Aorta (tissue), 5 donors: ENCODE data around the gene TNFAIP8L1. TPM values are rescaled to one million over a fixed set of nuclear protein-coding genes. Genes with fewer than 3 reads are reported as not detected.

Source experiments
- ATAC-seq: fragments of 200-7000 bp; cut with Tn5 transposase; one replicate; pipeline ENCODE4 v1.9.1; 2022; ENCODE audit warnings: moderate library complexity; ENCODE audit not compliant: low FRiP score
- DNase-seq, 2 donors: peaks; one replicate each; pipeline ENCODE4 v3.0.0-alpha.2; 2020
- H3K27ac ChIP-seq, 2 donors: one replicate each; pipeline ENCODE4 v1.5.1; 2013; ENCODE audit warnings: low read length in 2 of 2, mild to moderate bottlenecking in 2 of 2, moderate library complexity in 2 of 2, control low read depth in 1 of 2, inconsistent platforms in 1 of 2, low read depth in 1 of 2
- H3K27me3 ChIP-seq, 2 donors: one replicate each; pipeline ENCODE4 v1.6.1; 2013; ENCODE audit warnings: control low read depth in 1 of 2, low read length in 1 of 2, mild to moderate bottlenecking in 1 of 2, moderate library complexity in 1 of 2; ENCODE audit not compliant: insufficient read depth in 2 of 2, control insufficient read depth in 1 of 2
- H3K36me3 ChIP-seq, 2 donors: one replicate each; pipeline ENCODE4 v1.6.1; 2013; ENCODE audit warnings: control low read depth in 1 of 2, low read length in 1 of 2, mild to moderate bottlenecking in 1 of 2; ENCODE audit not compliant: insufficient read depth in 2 of 2, control insufficient read depth in 1 of 2
- H3K4me1 ChIP-seq, 2 donors: one replicate each; pipeline ENCODE4 v1.6.1; 2013; ENCODE audit warnings: low read length in 2 of 2, control low read depth in 1 of 2, mild to moderate bottlenecking in 1 of 2, moderate library complexity in 1 of 2; ENCODE audit not compliant: insufficient read depth in 2 of 2, control insufficient read depth in 1 of 2
- H3K4me3 ChIP-seq, 2 donors: one replicate each; pipeline ENCODE4 v1.5.1; 2013; ENCODE audit warnings: low read length in 2 of 2, control low read depth in 1 of 2, mild to moderate bottlenecking in 1 of 2
- H3K9me3 ChIP-seq: one replicate; pipeline ENCODE4 v1.6.1; 2013; ENCODE audit warnings: mild to moderate bottlenecking, low read length; ENCODE audit not compliant: control insufficient read depth
- WGBS, 2 donors: extraction: QIAGEN DNeasy Blood & Tissue Kit; methylation state at CpG; one replicate each; pipeline ENCODE4 v1.1.7; 2013; 5-methylcytosine and 5-hydroxymethylcytosine counted together
- intact Hi-C, 2 donors: fragments of 100-400 bp; cut with DNase I; formaldehyde crosslinking; loops; one replicate each; pipeline versions ENCODE4 v1.14.2 to v1.15.0; 2022
- polyA plus RNA-seq, 2 donors: library from polyadenylated mRNA; stranded (reverse); fragments of 200-250 nt; gene quantifications; one replicate each; pipeline ENCODE4 v1.2.3, GENCODE V29; 2013
- total RNA-seq, 2 donors: library from RNA; stranded (reverse); fragmentation: NEBNext Ultra II Directional; extraction: Animal tissue kit (Norgen Biotek cat#: 25700); gene quantifications; one replicate each; pipeline ENCODE4 v1.2.1, GENCODE V29; 2021
- donor health status: healthy with polysubstance abuse.
- donor health status: Bipolar disorder and iron deficiency.
- donor health status: DM: no; HTN: no; CAD: no.
- donor health status: DM: no; HTN: no; CAD: no.
- donor health status: DM: yes; HTN: yes; CAD: no.

The TNFAIP8L1 gene
- total and polyA plus RNA-seq, 4 donors: 1.6 to 13.5 (median 4.6) TPM

GRCh38 chr19:4639531-4640246 is 373 bp downstream of the TNFAIP8L1 start:
- Histone ChIP-seq H3K27ac (no peak overlapping the region), H3K9me3 (no peaks in the 10 kb centered on the region), H3K27me3 (no peaks in the 10 kb centered on the region), H3K36me3 (no peaks in the 10 kb centered on the region), H3K4me3 (peak overlapping the region; percentile 2 to 10), H3K4me1 (no peaks in the 10 kb centered on the region)
- WGBS, 2 donors: 15 to 17% methylated on average over 30 to 39 of the region's 39 CpGs
- ATAC-seq: no peak
- peak in 1 of 2 donors; percentile 64 for DNase-seq
- intact Hi-C loops: loop anchor here (5.0 kb wide), 1 partner anchor 82 kb away; the partner anchor contains the start of gene SEMA6B (in 2 of the 2)

- WGBS, 2 donors: 84 to 89% methylated on average over 17 of the region's 17 CpGs
- Histone ChIP-seq H3K27ac (no peak overlapping the region), H3K4me1 (no peaks in the 10 kb centered on the region), H3K36me3 (no peaks in the 10 kb centered on the region), H3K4me3 (no peak overlapping the region), H3K27me3 (no peaks in the 10 kb centered on the region), H3K9me3 (no peaks in the 10 kb centered on the region)
- DNase-seq (no peak), ATAC-seq (no peak)
- intact Hi-C loops: no loop called here
These were observed 1.1 kb downstream of the TNFAIP8L1 start for GRCh38 chr19:4640247-4641000.

GRCh38 chr19:4641132-4641531 is 1.8 kb downstream of the TNFAIP8L1 start:
- 88 to 89% methylated on average over 14 of the region's 14 CpGs for WGBS, 2 donors
- Histone ChIP-seq H3K4me1 (no peaks in the 10 kb centered on the region), H3K4me3 (no peak overlapping the region), H3K36me3 (no peaks in the 10 kb centered on the region), H3K27me3 (no peaks in the 10 kb centered on the region), H3K9me3 (no peaks in the 10 kb centered on the region), H3K27ac (no peak overlapping the region)
- no peak for ATAC-seq
- intact Hi-C loops: no loop called here
- no peak for DNase-seq

- DNase-seq (no peak), ATAC-seq (no peak)
- intact Hi-C loops: no loop called here
- no peak overlapping the region for H3K27ac ChIP-seq
- no peaks in the 10 kb centered on the region for H3K9me3 ChIP-seq
- H3K36me3 ChIP-seq: no peaks in the 10 kb centered on the region
- H3K27me3 ChIP-seq: no peaks in the 10 kb centered on the region
- H3K4me1 ChIP-seq: no peaks in the 10 kb centered on the region
- no peak overlapping the region for H3K4me3 ChIP-seq
- WGBS, 2 donors: 91 to 93% methylated on average over 6 of the region's 6 CpGs
These were observed 3.3 kb downstream of the TNFAIP8L1 start for GRCh38 chr19:4642625-4643024.

- H3K36me3 ChIP-seq: no peaks in the 10 kb centered on the region
- H3K4me3 ChIP-seq: no peak overlapping the region
- intact Hi-C loops: no loop called here
- DNase-seq (no peak), ATAC-seq (no peak)
- no peaks in the 10 kb centered on the region for H3K9me3 ChIP-seq
- no peaks in the 10 kb centered on the region for H3K4me1 ChIP-seq
- no peak overlapping the region for H3K27ac ChIP-seq
- H3K27me3 ChIP-seq: no peaks in the 10 kb centered on the region
- 95 to 96% methylated on average over 4 of the region's 4 CpGs for WGBS, 2 donors
These were observed 6.4 kb downstream of the TNFAIP8L1 start for GRCh38 chr19:4645718-4646117.

- 63 to 68% methylated on average over 20 of the region's 20 CpGs for WGBS, 2 donors
- Histone ChIP-seq H3K27me3 (no peaks in the 10 kb centered on the region), H3K4me3 (no peak overlapping the region), H3K27ac (no peak overlapping the region), H3K4me1 (no peaks in the 10 kb centered on the region), H3K36me3 (no peaks in the 10 kb centered on the region), H3K9me3 (no peaks in the 10 kb centered on the region)
- ATAC-seq: peak; percentile 41
- intact Hi-C loops: no loop called here
- no peak for DNase-seq
These were observed 8.6 kb downstream of the TNFAIP8L1 start for GRCh38 chr19:4647676-4648644.

- 93% methylated on average over 19 of the region's 19 CpGs for WGBS, 2 donors
These were observed 10.2 kb downstream of the TNFAIP8L1 start for GRCh38 chr19:4649392-4650047.

GRCh38 chr19:4650159-4650558 is 10.8 kb downstream of the TNFAIP8L1 start:
- Histone ChIP-seq H3K9me3 (no peaks in the 10 kb centered on the region), H3K27me3 (no peaks in the 10 kb centered on the region), H3K27ac (no peak overlapping the region), H3K4me1 (no peaks in the 10 kb centered on the region), H3K36me3 (no peaks in the 10 kb centered on the region), H3K4me3 (no peak overlapping the region)
- intact Hi-C loops: no loop called here
- DNase-seq (no peak), ATAC-seq (no peak)
- WGBS, 2 donors: 79 to 84% methylated on average over 2 of the region's 2 CpGs

More at GRCh38 chr19:4649392-4650047, 10.2 kb downstream of the TNFAIP8L1 start:
- H3K27me3 ChIP-seq: no peaks in the 10 kb centered on the region
- H3K36me3 ChIP-seq: no peaks in the 10 kb centered on the region
- no peak overlapping the region for H3K27ac ChIP-seq
- ATAC-seq (no peak), DNase-seq (no peak)
- H3K4me1 ChIP-seq: no peaks in the 10 kb centered on the region
- no peak overlapping the region for H3K4me3 ChIP-seq
- intact Hi-C loops: no loop called here
- H3K9me3 ChIP-seq: no peaks in the 10 kb centered on the region
